Hepatocyte (in vitro differentiated cells): ENCODE measurements around the gene POFUT2.

Experiments used
- EZH2phosphoT487 ChIP-seq: fragments of 200-600 bp; sonication (generic); IDR thresholded peaks from one replicate; pipeline ENCODE4 v1.6.1; 2018; ENCODE audit warnings: antibody characterized with exemption, mild to moderate bottlenecking, low read depth, moderate library complexity; ENCODE audit not compliant: unreplicated experiment, severe bottlenecking
- TF ChIP-seq, protein P1 (sequence below): fragments of 200-600 bp; sonication (generic); IDR thresholded peaks from 2 replicates; pipeline ENCODE4 v1.5.1; 2016; ENCODE audit warnings: antibody characterized with exemption, mild to moderate bottlenecking; ENCODE audit not compliant: poor library complexity

DNA sequence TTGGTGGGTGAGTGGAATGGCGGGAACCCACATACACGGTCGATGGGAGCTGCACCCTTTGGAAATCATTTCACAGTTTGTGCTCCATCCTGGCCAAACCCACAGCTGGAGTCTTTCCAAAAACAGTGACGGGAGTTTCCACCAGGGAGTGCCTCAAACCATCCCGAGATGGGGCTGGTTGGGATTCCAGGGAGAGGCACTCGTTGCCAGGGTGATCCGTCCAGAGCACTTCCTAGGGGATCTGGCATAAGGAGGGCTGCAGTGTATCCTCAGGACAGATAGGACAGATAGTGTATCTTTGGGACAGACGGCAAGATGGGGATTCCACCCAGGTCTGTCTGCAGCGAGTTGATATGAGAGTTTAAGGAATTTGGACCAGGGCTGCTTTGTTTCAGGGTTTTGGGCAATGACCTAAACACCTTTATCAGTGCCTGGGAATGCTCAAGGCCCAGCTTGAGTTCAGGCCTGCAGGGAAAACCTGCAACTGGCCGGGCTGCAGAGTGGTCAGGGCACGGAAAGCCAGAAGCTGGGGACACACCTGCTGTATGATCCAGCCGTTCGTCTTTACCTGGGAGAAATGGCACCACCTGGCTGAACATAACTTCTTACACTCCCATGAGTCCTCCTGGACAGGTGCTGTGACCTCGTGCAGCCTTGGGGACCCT is 3.4 kb upstream of the POFUT2 start:
- TF ChIP-seq, protein P1, sequence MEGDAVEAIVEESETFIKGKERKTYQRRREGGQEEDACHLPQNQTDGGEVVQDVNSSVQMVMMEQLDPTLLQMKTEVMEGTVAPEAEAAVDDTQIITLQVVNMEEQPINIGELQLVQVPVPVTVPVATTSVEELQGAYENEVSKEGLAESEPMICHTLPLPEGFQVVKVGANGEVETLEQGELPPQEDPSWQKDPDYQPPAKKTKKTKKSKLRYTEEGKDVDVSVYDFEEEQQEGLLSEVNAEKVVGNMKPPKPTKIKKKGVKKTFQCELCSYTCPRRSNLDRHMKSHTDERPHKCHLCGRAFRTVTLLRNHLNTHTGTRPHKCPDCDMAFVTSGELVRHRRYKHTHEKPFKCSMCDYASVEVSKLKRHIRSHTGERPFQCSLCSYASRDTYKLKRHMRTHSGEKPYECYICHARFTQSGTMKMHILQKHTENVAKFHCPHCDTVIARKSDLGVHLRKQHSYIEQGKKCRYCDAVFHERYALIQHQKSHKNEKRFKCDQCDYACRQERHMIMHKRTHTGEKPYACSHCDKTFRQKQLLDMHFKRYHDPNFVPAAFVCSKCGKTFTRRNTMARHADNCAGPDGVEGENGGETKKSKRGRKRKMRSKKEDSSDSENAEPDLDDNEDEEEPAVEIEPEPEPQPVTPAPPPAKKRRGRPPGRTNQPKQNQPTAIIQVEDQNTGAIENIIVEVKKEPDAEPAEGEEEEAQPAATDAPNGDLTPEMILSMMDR = no peak
- TF ChIP-seq EZH2phosphoT487 = no peak
